Mesenchymal stem cell (in vitro differentiated cells and primary cell): ENCODE data around the gene KCNG1.

Source experiments
- DNase-seq: peaks from one replicate; pipeline ENCODE4 v3.0.0-alpha.2; 2013
- H2AFZ ChIP-seq: one replicate; pipeline ENCODE4 v1.6.1; 2013; ENCODE audit warnings: low read depth, mild to moderate bottlenecking, control low read depth, inconsistent platforms, low read length, moderate library complexity
- H2AK5ac ChIP-seq: 2 replicates; pipeline ENCODE4 v1.6.1; 2013; ENCODE audit warnings: low read length, moderate library complexity, mild to moderate bottlenecking, inconsistent platforms; ENCODE audit not compliant: severe bottlenecking
- H2BK120ac ChIP-seq: one replicate; pipeline ENCODE4 v1.6.1; 2013; ENCODE audit warnings: low read depth, mild to moderate bottlenecking, inconsistent platforms, low read length, moderate library complexity
- H2BK12ac ChIP-seq, 2 experiments: one replicate each; pipeline ENCODE4 v1.6.1; 2013; ENCODE audit warnings: inconsistent platforms in 2 of 2, low read length in 2 of 2, mild to moderate bottlenecking in 2 of 2, moderate library complexity in 2 of 2, control low read depth in 1 of 2
- H2BK15ac ChIP-seq: one replicate; pipeline ENCODE4 v1.6.1; 2013; ENCODE audit warnings: mild to moderate bottlenecking, low read depth, inconsistent platforms; ENCODE audit not compliant: poor library complexity, severe bottlenecking
- H2BK5ac ChIP-seq: 2 replicates; pipeline ENCODE4 v1.6.1; 2013; ENCODE audit warnings: low read depth, mild to moderate bottlenecking, low read length, control low read depth, inconsistent platforms; ENCODE audit not compliant: poor library complexity, severe bottlenecking
- H3K14ac ChIP-seq, 2 experiments: one replicate each; pipeline ENCODE4 v1.6.1; 2013; ENCODE audit warnings: inconsistent platforms in 2 of 2, low read length in 2 of 2, control low read depth in 1 of 2, mild to moderate bottlenecking in 1 of 2, moderate library complexity in 1 of 2
- H3K18ac ChIP-seq, 2 experiments: one replicate each; pipeline ENCODE4 v1.6.1; 2013; ENCODE audit warnings: inconsistent platforms in 2 of 2, low read length in 2 of 2, control low read depth in 1 of 2, low read depth in 1 of 2, mild to moderate bottlenecking in 1 of 2
- H3K23ac ChIP-seq, 2 experiments: one replicate each; pipeline ENCODE4 v1.6.1; 2013; ENCODE audit warnings: inconsistent platforms in 2 of 2, low read length in 2 of 2, mild to moderate bottlenecking in 2 of 2, moderate library complexity in 2 of 2, control low read depth in 1 of 2
- H3K27ac ChIP-seq: 2 replicates; pipeline ENCODE4 v1.5.1; 2013; ENCODE audit warnings: mild to moderate bottlenecking, moderate library complexity, low read length, control low read depth, inconsistent platforms; ENCODE audit not compliant: poor library complexity, severe bottlenecking
- H3K27me3 ChIP-seq, 2 experiments: 2 replicates each; pipeline versions ENCODE4 v1.6.1 to v1.7.0; 2013; ENCODE audit warnings: low read length in 2 of 2, mild to moderate bottlenecking in 2 of 2, moderate library complexity in 2 of 2, control low read depth in 1 of 2, inconsistent platforms in 1 of 2; ENCODE audit not compliant: control insufficient read depth in 1 of 2, insufficient read depth in 1 of 2
- H3K36me3 ChIP-seq, 2 experiments: 2 replicates each; pipeline versions ENCODE4 v1.6.1 to v1.7.0; 2013; ENCODE audit warnings: low read length in 2 of 2, control low read depth in 1 of 2, inconsistent platforms in 1 of 2, low read depth in 1 of 2, mild to moderate bottlenecking in 1 of 2; ENCODE audit not compliant: insufficient read depth in 2 of 2, control insufficient read depth in 1 of 2
- H3K4ac ChIP-seq, 2 experiments: one replicate each; pipeline ENCODE4 v1.6.1; 2013; ENCODE audit warnings: inconsistent platforms in 2 of 2, low read length in 2 of 2, mild to moderate bottlenecking in 2 of 2, moderate library complexity in 2 of 2, control low read depth in 1 of 2, low read depth in 1 of 2
- H3K4me1 ChIP-seq: 2 replicates; pipeline ENCODE4 v1.6.1; 2013; ENCODE audit warnings: low read depth, low read length, control low read depth; ENCODE audit not compliant: control insufficient read depth, insufficient read depth
- H3K4me2 ChIP-seq: 2 replicates; pipeline ENCODE4 v1.6.1; 2013; ENCODE audit warnings: low read length, mild to moderate bottlenecking, inconsistent platforms; ENCODE audit not compliant: poor library complexity, severe bottlenecking
- H3K4me3 ChIP-seq, 2 experiments: 2 replicates each; pipeline versions ENCODE4 v1.5.1 to v1.7.0; 2013; ENCODE audit warnings: low read length in 2 of 2, mild to moderate bottlenecking in 2 of 2, control low read depth in 1 of 2, low read depth in 1 of 2; ENCODE audit not compliant: insufficient read depth in 1 of 2
- H3K79me1 ChIP-seq: replicated peaks from 2 replicates; pipeline ENCODE4 v1.6.1; 2013; ENCODE audit warnings: mild to moderate bottlenecking, control low read depth, low read length, inconsistent platforms; ENCODE audit not compliant: poor library complexity, severe bottlenecking
- H3K9ac ChIP-seq: 2 replicates; pipeline ENCODE4 v1.7.0; 2013; ENCODE audit warnings: mild to moderate bottlenecking, low read length, moderate library complexity
- H3K9me3 ChIP-seq: 2 replicates; pipeline ENCODE4 v1.7.0; 2013; ENCODE audit warnings: mild to moderate bottlenecking, low read length; ENCODE audit not compliant: control insufficient read depth
- H4K8ac ChIP-seq: one replicate; pipeline ENCODE4 v1.6.1; 2013; ENCODE audit warnings: inconsistent platforms, mild to moderate bottlenecking, low read length, moderate library complexity
- H4K91ac ChIP-seq: one replicate; pipeline ENCODE4 v1.6.1; 2013; ENCODE audit warnings: mild to moderate bottlenecking, low read length, inconsistent platforms
- WGBS: methylation state at CpG from one replicate; pipeline ENCODE4 v1.1.7; 2013; ENCODE audit warnings: mixed read lengths; 5-methylcytosine and 5-hydroxymethylcytosine counted together

KCNG1 gene

GRCh38 chr20:50977066-50978021 lies 45.6 kb downstream of the KCNG1 start:
- Histone ChIP-seq H3K79me1 (no peaks in the 10 kb centered on the region), H3K4me3 (no peak overlapping the region), H3K4me1 (peaks cover 29% of the 10 kb centered on the region), H3K14ac (no peak overlapping the region), H2AFZ (no peak overlapping the region), H3K9me3 (peaks cover 3% of the 10 kb centered on the region), H2AK5ac (no peak overlapping the region), H3K9ac (peak overlapping the region; percentile 4), H2BK15ac (no peak overlapping the region), H2BK12ac (no peak overlapping the region), H3K27me3 (no peaks in the 10 kb centered on the region), H2BK120ac (no peak overlapping the region), H3K18ac (no peak overlapping the region), H3K4me2 (no peak overlapping the region), H4K91ac (no peak overlapping the region), H4K8ac (no peak overlapping the region), H3K23ac (no peak overlapping the region), H2BK5ac (no peak overlapping the region), H3K27ac (no peak overlapping the region), H3K36me3 (no peaks in the 10 kb centered on the region), H3K4ac (no peak overlapping the region)
- no peak for DNase-seq
- WGBS: 71% methylated on average over 20 of the region's 20 CpGs

DNA sequence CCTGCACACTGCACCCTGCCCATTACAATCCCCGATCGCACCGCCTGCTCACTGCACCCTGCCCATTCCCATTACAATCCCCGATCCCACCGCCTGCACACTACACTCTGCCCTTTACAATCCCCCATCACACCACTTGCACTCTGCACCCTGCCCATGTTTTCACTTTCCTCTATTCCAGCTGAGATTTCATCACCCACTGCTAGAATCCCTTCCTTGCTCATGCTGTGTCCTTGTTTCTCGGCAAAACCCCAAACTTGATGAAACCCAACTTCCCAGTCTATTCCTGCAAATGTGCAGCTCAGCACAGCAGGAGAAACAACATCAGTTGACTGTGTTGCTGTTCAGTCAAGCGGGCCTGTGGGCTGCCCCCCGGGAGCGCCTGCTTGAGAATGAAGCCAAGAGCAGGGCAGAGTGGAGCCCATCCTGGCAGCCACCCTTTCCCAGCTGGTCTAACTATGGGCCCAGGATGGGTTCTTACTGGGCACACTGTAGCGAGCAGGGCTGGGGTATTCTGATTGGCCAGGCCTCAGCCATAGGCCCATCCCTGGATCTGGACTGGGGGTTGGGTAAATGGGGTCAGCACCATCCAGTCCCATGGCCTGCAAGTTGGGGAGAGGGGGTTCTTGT lies 47.1 kb downstream of the KCNG1 start:
- peaks cover 0 to 1% of the 10 kb centered on the region in 2 experiments for H3K27me3 ChIP-seq
- DNase-seq: no peak
- WGBS: 87% methylated on average over 10 of the region's 10 CpGs

GRCh38 chr20:50969912-50970311 lies 53.0 kb downstream of the KCNG1 start:
- Histone ChIP-seq H3K27ac (no peak overlapping the region), H3K36me3 (no peaks in the 10 kb centered on the region), H3K4me1 (peaks cover 11% of the 10 kb centered on the region), H3K23ac (no peak overlapping the region), H3K9ac (no peak overlapping the region), H2AFZ (no peak overlapping the region), H2BK15ac (no peak overlapping the region), H3K79me1 (no peaks in the 10 kb centered on the region), H4K91ac (no peak overlapping the region), H2BK120ac (no peak overlapping the region), H3K27me3 (peaks cover 0 to 16% of the 10 kb centered on the region in 2 experiments), H2BK5ac (no peak overlapping the region), H3K4me3 (no peak overlapping the region), H3K9me3 (peaks cover 3% of the 10 kb centered on the region), H2BK12ac (no peak overlapping the region), H3K14ac (no peak overlapping the region), H3K4me2 (no peak overlapping the region), H2AK5ac (no peak overlapping the region), H3K18ac (no peak overlapping the region), H3K4ac (no peak overlapping the region), H4K8ac (no peak overlapping the region)
- no peak for DNase-seq
- WGBS: 87% methylated on average over 7 of the region's 8 CpGs

More for the DNA sequence above, 47.1 kb downstream of the KCNG1 start:
- H2BK15ac ChIP-seq: no peak overlapping the region
- no peak overlapping the region for H2BK12ac ChIP-seq
- H4K91ac ChIP-seq: no peak overlapping the region
- H3K18ac ChIP-seq: no peak overlapping the region
- H3K4me1 ChIP-seq: peaks cover 20% of the 10 kb centered on the region
- no peaks in the 10 kb centered on the region for H3K79me1 ChIP-seq
- H3K9me3 ChIP-seq: peaks cover 3% of the 10 kb centered on the region
- peak overlapping the region; percentile 20 for H3K27ac ChIP-seq
- H2AFZ ChIP-seq: no peak overlapping the region
- H3K9ac ChIP-seq: no peak overlapping the region
- no peak overlapping the region for H3K4me2 ChIP-seq
- H3K23ac ChIP-seq: no peak overlapping the region
- no peak overlapping the region for H3K4me3 ChIP-seq
- H3K14ac ChIP-seq: no peak overlapping the region
- H4K8ac ChIP-seq: no peak overlapping the region
- H3K4ac ChIP-seq: no peak overlapping the region
- no peak overlapping the region for H2BK5ac ChIP-seq
- H3K36me3 ChIP-seq: no peaks in the 10 kb centered on the region
- no peak overlapping the region for H2AK5ac ChIP-seq
- no peak overlapping the region for H2BK120ac ChIP-seq

DNA sequence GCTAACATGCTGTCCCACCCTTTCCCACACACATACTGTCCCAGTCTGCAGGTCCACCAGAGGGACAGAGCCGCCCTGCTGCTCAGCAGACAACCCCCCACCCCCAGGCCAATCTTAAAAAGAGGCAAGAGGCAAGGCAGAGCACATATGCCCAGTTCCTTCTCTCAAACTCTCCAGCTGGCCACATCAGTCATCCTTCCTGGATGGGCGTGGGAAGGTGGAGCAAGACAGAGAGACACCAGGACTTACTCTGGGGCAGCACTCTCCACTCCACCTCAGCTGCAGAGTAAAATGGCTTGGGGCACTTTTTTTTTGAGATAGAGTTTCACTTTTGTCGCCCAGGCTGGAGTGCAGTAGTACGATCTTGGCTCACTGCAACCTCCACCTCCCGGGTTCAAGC lies 53.5 kb downstream of the KCNG1 start:
- H3K27me3 ChIP-seq: peaks cover 0 to 16% of the 10 kb centered on the region in 2 experiments
- H3K4ac ChIP-seq: no peak overlapping the region
- WGBS: 78% methylated on average over 5 of the region's 5 CpGs
- H3K27ac ChIP-seq: no peak overlapping the region
- no peaks in the 10 kb centered on the region for H3K79me1 ChIP-seq
- no peak overlapping the region for H2BK15ac ChIP-seq
- H3K36me3 ChIP-seq: no peaks in the 10 kb centered on the region
- H3K14ac ChIP-seq: no peak overlapping the region
- peak overlapping the region; percentile 1 for H2AK5ac ChIP-seq
- H3K18ac ChIP-seq: no peak overlapping the region
- no peaks in the 10 kb centered on the region for H3K9me3 ChIP-seq
- no peak for DNase-seq
- no peak overlapping the region for H3K9ac ChIP-seq
- no peak overlapping the region for H3K4me3 ChIP-seq
- no peak overlapping the region for H4K8ac ChIP-seq
- no peak overlapping the region for H4K91ac ChIP-seq
- no peak overlapping the region for H3K23ac ChIP-seq
- no peak overlapping the region for H3K4me2 ChIP-seq
- no peak overlapping the region for H2BK5ac ChIP-seq
- peaks cover 11% of the 10 kb centered on the region for H3K4me1 ChIP-seq
- H2BK120ac ChIP-seq: no peak overlapping the region
- H2AFZ ChIP-seq: no peak overlapping the region
- no peak overlapping the region for H2BK12ac ChIP-seq
